Transverse colon (tissue), 4 donors: ENCODE measurements around the gene RUFY2.

Source experiments
- POLR2A ChIP-seq: fragments of 450-650 bp; IDR thresholded peaks from one replicate; pipeline ENCODE4 v1.6.1; 2016; ENCODE audit warnings: antibody characterized with exemption, mild to moderate bottlenecking, moderate library complexity
- POLR2AphosphoS5 ChIP-seq, 3 donors: sonication (generic); formaldehyde crosslinking; IDR thresholded peaks; one replicate each; pipeline ENCODE4 v1.6.1; 2016; ENCODE audit warnings: antibody characterized with exemption in 3 of 3
- TF ChIP-seq, protein P1 (sequence below), 5 experiments: fragments of 200-600 bp in 3 of 5; fragments of 450-650 bp in 2 of 5; sonication (generic) in 3 of 5; IDR thresholded peaks; 1 replicate in 2 of 5; 2 replicates in 3 of 5; pipeline ENCODE4 v1.5.1; 2016 to 2017; ENCODE audit warnings: antibody characterized with exemption in 5 of 5, inconsistent platforms in 3 of 5, mild to moderate bottlenecking in 2 of 5, moderate library complexity in 1 of 5

DNA sequence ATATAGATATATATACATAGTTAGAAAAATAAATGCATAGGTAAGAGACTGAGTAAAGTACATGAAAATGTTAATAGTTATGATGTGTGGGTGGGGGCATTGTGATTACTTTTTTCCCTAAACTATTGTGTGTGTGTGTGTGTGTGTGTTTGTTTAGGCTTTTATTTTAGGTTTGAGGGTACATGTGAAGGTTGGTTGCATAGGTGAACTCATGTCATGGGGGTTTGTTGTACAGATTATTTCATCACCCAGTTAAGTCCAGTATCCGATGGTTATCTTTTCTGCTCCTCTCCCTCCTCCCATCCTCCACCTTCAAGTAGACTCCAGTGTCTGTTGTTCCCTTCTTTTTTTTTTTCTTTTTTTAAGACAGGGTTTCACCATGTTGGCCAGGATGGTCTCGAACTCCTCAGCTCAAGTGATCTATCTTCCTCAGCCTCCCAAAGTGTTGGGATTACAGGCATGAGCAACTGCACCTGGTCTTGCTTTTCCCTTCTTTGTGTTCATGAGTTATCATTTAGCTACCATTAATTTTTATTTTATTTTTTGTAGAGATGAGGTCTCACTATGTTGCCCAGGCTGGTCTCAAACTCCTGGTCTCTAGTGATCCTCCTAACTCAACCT lies 1.9 kb upstream of the RUFY2 start:
- TF ChIP-seq, protein P1, sequence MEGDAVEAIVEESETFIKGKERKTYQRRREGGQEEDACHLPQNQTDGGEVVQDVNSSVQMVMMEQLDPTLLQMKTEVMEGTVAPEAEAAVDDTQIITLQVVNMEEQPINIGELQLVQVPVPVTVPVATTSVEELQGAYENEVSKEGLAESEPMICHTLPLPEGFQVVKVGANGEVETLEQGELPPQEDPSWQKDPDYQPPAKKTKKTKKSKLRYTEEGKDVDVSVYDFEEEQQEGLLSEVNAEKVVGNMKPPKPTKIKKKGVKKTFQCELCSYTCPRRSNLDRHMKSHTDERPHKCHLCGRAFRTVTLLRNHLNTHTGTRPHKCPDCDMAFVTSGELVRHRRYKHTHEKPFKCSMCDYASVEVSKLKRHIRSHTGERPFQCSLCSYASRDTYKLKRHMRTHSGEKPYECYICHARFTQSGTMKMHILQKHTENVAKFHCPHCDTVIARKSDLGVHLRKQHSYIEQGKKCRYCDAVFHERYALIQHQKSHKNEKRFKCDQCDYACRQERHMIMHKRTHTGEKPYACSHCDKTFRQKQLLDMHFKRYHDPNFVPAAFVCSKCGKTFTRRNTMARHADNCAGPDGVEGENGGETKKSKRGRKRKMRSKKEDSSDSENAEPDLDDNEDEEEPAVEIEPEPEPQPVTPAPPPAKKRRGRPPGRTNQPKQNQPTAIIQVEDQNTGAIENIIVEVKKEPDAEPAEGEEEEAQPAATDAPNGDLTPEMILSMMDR (IDR thresholded peaks at IDR 0.05), result no peak
- no peak for TF ChIP-seq POLR2A
- TF ChIP-seq POLR2AphosphoS5 (IDR thresholded peaks at IDR 0.05), result no peak
